ENCODE measurements around the gene C6.

- TF ChIP-seq POLR2A (IDR thresholded peaks at IDR 0.05; ENCODE audit: low read depth, low read length) (no peak), TAF1 (IDR thresholded peaks at IDR 0.05; ENCODE audit: low read depth, low read length) (no peak), POU2F2 (IDR thresholded peaks at IDR 0.05; ENCODE audit: low read depth, low read length) (no peak)
Observed at GRCh38 chr5:41253109-41253508, 39.8 kb upstream of the C6 start.
